ENCODE measurements around the gene EFCAB12. TPM values are rescaled to one million over a fixed set of nuclear protein-coding genes. Genes with fewer than 3 reads are reported as not detected.
"Not testable (repeated sequence)": the region's sequence is repeated elsewhere in the genome, so short reads cannot be mapped to it uniquely, and the experiment has no call there.

The EFCAB12 gene
- total RNA-seq, 1 experiment from 2014 or later = 0.03 TPM

DNA sequence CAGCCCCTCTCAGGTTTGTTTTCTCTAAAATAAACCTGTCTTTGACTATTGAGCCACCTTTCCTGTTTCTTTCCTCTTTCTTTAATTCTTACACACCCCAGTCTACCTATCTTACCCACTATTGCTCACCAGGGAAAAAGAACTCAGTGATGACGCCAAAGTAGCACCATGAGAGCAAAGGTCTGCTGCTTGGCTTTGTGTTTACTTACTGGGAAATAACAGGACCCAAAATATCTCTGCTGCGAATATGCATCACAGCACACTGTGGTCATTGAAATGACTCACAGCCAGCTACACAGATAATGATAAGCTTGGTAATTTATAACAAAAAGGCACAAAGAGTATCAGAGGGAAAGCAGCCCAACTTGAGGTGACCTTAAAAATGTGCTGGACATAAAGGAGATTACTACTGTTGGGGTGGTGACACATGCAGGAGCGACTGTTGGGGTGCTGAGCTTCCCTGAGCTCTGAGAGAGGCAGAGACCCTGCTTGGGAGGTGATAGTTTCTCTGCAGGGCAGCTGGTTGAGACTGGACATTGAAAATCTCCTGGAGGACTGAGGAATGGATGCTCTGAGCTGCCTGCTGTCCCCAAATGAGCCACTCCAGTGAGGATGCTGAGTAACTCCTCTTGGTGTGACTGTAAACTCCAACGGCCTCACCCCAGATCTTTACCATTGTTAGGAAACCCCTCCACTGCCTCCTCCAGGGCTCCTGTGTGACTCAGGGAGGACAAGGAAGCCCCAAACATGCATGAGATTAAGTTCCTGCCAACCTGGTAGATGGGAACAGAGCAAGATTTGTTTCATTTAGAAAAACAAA is 14.5 kb downstream of the EFCAB12 start:
- no peaks in the 10 kb centered on the region for H3K36me3 ChIP-seq
- H3K27me3 ChIP-seq = no peaks in the 10 kb centered on the region
- no peak overlapping the region for H3K4me3 ChIP-seq
- H3K9me3 ChIP-seq = no peaks in the 10 kb centered on the region
- DNase-seq = peak; percentile 27

DNA sequence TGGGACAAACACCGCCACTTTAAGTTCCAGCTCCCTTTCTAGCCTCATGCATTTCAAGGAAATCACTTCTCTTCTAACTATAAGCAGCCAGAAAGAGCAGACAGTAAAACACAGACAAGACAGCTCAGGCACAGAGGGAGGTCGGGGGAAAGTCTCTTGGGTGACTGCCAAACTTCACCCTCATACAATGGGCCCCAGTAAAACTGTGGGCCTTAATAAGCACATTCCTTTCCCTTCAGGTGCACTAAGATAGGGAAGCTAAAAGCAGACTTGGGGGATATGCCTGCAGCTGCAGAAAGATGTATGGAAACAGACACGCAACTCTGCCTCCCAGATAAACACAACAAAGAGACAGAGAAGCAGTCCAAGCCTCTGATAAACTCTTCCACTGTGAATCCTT is 15.2 kb downstream of the EFCAB12 start:
- not testable (repeated sequence) for H3K9me3 ChIP-seq, H3K27me3 ChIP-seq, H3K4me3 ChIP-seq, DNase-seq, H3K36me3 ChIP-seq

DNA sequence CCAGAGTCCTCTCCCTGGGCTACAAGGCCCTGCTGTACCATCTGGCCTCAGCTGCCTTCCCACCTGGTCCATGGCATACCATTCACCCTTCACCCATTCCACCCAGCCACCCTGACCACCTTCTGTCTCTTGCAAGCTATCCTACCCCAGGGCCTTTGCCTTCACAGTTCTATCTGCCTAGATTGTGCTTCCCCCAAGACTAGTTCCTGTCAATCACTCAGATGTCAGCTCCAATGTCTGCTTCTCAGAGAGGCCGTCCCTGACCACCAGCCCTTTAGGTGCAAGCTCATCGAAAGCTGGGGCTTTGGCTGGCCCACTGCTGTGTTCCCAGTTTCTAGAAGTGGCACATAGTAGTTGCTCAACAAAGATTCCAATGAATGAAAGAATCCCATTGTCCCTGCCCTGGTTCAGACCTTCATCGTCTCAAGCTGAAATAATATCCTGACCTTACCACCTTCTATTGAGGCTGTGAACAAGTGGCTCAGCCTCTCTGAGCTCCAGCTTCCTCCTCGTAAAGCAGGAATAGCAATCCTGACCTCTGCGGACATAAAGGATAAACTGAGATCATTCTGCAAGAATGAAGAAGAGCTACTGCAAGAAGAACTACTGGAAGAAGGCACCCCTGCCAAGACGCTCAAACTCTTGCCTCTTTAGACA is 15.8 kb downstream of the EFCAB12 start:
- H3K4me3 ChIP-seq = no peak overlapping the region
- H3K9me3 ChIP-seq = no peaks in the 10 kb centered on the region
- no peaks in the 10 kb centered on the region for H3K36me3 ChIP-seq
- H3K27me3 ChIP-seq = no peaks in the 10 kb centered on the region
- DNase-seq = no peak

DNA sequence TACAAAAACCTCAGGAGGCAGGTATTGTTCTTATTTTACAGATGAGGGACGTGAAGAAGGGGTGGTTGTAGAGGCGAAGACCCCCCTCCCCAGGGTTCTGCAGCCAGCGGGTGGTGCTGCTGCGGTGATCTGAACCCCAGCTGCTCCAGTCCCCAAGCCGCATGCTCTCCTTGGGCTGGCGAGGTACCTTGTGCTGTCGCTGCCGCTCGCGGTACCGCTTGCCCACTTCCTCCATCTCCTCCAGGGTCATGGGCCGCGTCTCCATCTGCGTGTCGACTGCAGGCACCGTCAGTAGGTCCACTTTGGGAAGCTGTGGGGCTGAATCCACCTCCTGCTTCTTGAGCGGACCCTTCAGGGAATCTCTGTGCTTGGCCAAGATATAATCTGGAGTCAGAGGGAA is 17.5 kb downstream of the EFCAB12 start:
- DNase-seq = no peak
- no peaks in the 10 kb centered on the region for H3K9me3 ChIP-seq
- no peaks in the 10 kb centered on the region for H3K36me3 ChIP-seq
- H3K4me3 ChIP-seq = no peak overlapping the region
- H3K27me3 ChIP-seq = no peaks in the 10 kb centered on the region

DNA sequence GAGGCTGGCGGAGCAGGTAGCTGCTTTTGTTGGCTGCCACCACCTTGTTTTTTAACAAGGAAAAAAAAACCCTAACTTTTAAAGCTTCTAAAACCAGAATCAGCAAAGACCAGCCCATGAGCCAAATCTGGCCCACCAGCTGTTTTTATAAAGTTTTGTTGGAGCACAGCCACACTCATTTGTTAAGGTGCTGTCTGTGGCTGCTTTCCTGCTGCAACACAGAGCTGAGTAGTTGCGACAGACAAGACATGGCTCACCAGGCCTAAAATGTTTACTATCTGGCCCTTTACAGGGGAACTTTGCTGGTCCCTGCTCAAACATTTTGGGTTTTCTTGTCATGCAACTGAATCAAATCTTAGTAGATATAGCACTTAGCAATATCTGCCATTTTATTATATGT is 18.9 kb downstream of the EFCAB12 start:
- Histone ChIP-seq H3K9me3 (no peaks in the 10 kb centered on the region), H3K36me3 (no peaks in the 10 kb centered on the region), H3K27me3 (no peaks in the 10 kb centered on the region), H3K4me3 (no peak overlapping the region)
- no peak for DNase-seq

DNA sequence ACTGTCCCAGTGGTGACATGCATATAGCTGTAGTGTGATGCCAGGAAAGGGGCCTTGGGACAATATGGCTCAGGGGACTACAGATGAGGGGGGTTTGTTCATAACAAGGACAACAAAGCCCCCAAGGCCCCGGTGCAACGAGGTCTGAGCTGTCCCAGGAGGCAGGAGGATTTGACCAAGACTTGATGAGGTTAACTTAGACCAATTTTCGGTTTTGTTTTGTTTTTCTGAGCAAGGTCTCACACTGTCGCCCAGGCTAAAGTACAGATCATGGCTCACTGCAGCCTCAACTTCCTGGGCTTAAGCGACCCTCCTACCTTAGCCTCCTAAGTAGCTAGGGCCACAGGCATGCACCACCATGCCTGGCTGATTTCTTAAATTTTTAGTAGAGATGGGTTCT is 23.8 kb downstream of the EFCAB12 start:
- H3K36me3 ChIP-seq = no peaks in the 10 kb centered on the region
- no peak overlapping the region for H3K4me3 ChIP-seq
- DNase-seq = no peak
- no peaks in the 10 kb centered on the region for H3K27me3 ChIP-seq
- H3K9me3 ChIP-seq = no peaks in the 10 kb centered on the region

DNA sequence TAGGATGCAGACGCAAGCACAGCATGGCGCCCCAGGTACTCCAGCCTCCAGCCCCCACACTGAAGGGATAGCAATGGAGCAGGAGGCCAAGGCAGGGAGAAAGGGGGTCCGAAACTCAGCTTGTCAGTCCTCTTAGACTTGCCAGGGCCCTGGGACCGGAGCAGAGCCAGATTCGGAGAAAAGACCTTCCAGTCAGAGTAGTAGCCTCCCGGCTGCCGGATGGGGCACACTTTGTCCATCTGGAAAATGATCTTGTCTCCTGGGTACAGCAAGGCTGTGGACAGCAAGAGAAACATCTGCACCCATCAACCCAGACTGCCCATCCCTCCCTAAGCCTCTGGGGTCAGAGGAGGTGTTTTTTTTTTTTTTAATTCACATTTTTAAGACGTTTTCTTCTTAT is 24.3 kb downstream of the EFCAB12 start:
- Histone ChIP-seq H3K36me3 (no peaks in the 10 kb centered on the region), H3K27me3 (no peaks in the 10 kb centered on the region), H3K9me3 (no peaks in the 10 kb centered on the region), H3K4me3 (no peak overlapping the region)
- DNase-seq = no peak

DNA sequence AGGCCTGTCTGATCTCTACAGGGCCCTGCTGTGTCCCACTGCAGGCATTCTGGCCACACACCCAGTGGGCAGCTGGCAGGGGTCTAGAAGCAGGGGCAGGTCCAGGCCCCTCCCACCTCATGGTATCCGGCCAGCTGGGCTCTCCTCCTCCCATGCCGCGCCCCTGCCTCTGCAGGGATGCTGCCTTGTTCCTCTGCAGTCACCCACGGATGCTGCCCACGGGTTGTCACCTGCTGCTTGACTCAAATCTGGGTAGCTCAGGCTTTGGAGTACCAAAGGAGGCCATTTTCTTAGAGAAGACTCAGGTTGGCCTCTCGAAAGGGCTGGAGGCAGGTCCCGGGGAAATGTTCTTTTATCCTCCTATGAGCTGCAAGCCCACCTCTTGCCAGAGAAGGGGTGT is 25.0 kb downstream of the EFCAB12 start:
- DNase-seq = no peak
- no peaks in the 10 kb centered on the region for H3K9me3 ChIP-seq
- no peak overlapping the region for H3K4me3 ChIP-seq
- H3K36me3 ChIP-seq = no peaks in the 10 kb centered on the region
- H3K27me3 ChIP-seq = no peaks in the 10 kb centered on the region

DNA sequence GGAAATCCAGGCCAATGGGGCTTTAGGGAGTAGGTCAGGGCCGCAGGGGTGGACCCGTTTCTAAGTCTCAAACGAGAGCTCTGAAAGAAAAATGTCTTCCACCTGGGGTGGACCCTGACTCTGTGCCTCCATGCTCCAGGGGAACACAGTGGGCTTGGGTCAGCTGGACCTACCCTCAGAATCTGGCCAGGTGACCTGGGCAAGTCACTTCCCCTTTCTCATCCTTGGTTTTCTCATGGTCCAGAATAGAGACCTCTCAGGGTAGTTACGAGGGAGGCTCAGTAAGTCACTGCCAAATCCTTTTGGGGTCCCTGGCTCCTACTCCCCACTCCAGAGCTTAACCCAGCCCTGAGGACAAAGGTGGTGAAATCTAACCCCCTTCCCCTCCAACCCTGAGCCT is 25.8 kb downstream of the EFCAB12 start:
- no peak overlapping the region for H3K4me3 ChIP-seq
- H3K27me3 ChIP-seq = no peaks in the 10 kb centered on the region
- H3K9me3 ChIP-seq = no peaks in the 10 kb centered on the region
- DNase-seq = no peak
- H3K36me3 ChIP-seq = peaks cover under 1% of the 10 kb centered on the region; the same call in 1 of the 2 replicates

DNA sequence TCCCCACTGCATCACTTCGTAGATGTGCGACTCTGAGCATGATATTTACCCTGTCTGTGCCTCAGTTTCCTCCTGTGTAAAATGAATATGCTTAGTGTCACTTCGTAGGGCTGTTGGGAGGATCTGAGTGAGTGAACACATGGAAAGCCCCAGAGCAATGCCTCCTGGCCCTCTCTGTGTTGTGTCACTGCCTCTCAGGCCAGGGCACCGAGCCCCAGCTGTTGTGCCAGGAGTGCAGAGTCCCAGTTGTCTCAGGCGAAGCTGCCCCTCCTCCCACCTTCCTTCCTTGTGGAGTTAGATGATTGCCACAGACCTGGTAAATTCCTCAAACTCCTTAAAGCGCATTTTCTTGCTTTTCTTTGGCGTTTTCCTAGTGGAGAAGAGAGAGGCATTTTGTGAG is 26.2 kb downstream of the EFCAB12 start:
- no peaks in the 10 kb centered on the region for H3K27me3 ChIP-seq
- H3K36me3 ChIP-seq = peaks cover 5% of the 10 kb centered on the region; the same call in 1 of the 2 replicates
- DNase-seq = no peak
- H3K9me3 ChIP-seq = no peaks in the 10 kb centered on the region
- no peak overlapping the region for H3K4me3 ChIP-seq

DNA sequence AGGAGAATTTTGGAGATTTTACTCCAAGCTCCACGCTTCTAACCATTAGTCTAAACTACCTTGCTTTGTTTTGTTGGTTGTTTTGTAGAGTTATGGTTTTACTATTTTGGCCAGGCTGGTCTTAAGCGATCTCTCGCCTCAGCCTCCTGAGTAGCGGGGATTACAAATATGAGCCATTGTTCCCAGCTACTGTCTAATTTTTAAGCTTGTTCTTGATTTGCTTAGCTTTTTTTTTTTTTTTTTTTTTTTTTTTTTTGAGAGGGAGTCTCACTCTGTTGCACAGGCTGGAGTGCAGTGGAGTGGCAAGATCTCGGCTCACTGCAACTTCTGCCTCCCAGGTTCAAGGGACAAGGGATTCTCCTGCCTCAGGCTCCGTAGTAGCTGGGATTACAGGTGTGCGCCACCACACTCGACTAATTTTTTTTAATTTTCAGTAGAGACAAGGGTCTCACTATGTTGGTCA is 28.5 kb downstream of the EFCAB12 start:
- Histone ChIP-seq H3K4me3 (peak overlapping the region; percentile 87), H3K27me3 (no peaks in the 10 kb centered on the region), H3K9me3 (no peaks in the 10 kb centered on the region), H3K36me3 (peaks cover 26% of the 10 kb centered on the region)
- no peak for DNase-seq

DNA sequence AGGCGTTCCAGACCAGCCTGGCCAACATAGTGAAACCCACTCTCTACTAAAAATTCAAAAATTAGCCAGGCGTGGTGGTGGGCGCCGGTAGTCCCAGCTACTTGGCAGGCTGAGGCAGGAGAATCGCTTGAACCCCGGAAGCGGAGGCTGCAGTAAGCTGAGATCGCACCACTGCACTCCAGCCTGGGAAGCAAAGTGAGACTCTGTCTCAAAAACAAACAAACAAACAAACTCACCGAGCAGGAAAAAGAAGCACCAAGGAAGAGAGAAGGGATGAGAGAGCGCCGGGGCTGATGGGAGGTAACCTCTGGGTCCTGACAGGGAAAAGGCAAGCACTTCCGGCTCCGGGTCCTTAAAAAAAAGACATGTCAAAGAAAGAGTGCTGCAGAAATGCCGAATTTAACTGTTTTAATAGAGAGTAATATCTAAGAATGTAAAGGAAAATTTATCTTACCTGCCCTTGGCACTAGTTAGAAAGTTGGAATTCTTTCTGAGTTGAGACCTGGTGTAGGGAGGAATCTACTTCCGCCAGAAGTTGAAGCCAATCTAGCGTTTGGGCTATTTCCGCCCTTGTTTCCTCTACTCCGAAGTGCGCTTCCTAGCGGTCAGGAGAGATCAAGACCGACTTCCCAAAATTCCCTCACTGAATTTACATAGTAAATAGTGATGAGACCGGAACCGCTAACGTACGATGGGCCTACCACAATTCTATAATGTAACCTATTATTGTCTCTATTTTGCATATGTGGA is 29.1 kb downstream of the EFCAB12 start:
- Histone ChIP-seq H3K36me3 (peaks cover 26% of the 10 kb centered on the region), H3K27me3 (no peaks in the 10 kb centered on the region), H3K4me3 (peak overlapping the region; percentile 87), H3K9me3 (no peaks in the 10 kb centered on the region)
- DNase-seq = peak; percentile 87

DNA sequence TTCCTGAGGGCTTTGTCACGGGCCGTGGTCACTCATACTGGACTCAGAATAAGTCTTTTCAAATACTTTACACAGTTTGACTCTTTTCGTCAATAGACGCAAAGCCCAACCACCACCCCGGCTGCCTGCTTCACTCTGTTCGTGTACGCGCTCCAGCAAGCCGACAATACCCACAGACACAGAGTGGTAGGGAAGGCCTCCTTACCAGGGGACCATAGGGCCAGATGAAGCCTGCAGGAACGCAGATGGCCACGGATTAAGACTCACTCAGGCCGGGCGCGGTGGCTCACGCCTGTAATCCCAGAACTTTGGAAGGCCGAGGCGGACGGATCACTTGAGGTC is 29.7 kb downstream of the EFCAB12 start:
- Histone ChIP-seq H3K9me3 (no peaks in the 10 kb centered on the region), H3K27me3 (no peaks in the 10 kb centered on the region), H3K36me3 (peaks cover 26% of the 10 kb centered on the region), H3K4me3 (peak overlapping the region; percentile 87)
- peak; percentile 13 for DNase-seq

DNA sequence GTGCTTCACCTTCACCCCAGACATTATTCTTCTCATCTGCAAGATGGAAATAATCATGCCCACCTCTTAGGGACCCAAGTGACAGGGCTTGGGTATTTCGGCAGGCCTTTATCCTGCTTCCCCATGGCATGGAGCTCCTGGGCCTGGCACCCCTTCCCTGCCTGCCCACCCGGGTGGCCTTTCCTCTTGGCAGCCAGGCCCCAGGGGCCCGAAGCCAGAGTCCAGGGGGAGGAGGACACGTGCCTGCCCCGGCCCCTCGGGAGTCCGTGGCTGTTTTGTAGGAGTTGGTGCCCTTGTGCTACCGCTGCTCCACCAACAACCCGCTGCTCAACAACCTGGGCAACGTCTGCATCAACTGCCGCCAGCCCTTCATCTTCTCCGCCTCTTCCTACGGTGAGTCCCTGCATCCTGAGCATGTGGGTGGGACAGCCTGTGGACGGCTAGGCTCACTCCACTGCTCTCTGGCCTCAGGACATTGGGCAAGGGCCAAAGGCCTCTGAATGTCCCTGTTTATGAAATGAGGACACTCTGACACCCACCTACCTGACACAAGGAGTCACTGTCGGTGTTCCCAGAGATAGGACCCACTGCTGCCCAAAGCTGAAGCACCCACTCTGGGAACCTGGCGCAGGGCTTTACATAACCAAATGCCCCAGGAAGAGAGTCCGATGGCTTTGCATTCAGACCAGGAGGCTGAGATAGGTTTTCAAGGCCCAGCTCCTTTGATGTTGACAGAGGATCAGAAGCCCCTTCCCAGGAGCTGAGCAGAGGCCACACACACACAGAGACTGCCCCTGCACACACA is 34.5 kb downstream of the EFCAB12 start:
- H3K27me3 ChIP-seq, H3K9me3 ChIP-seq, H3K4me3 ChIP-seq, DNase-seq: not testable (repeated sequence)
- H3K36me3 ChIP-seq = peaks cover 54% of the 10 kb centered on the region

DNA sequence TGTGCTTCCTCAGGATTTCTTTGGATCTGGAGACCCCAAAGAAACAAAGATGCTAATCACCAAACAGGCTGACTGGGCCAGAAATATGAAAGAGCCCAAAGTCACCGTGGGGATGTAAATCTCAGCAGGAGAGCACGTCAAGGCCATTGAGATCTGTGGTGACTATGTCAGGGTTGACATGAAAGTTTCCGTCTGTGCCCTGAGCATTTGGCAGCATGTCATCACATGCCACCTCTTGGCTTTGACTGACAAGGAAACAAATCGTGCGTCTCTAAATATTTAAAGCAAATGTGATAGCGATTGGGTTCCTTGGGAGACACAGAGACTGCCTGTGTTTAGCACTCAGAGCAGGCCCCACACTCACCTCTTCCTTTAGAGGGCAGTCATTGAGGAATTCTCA is 35.2 kb downstream of the EFCAB12 start:
- no peaks in the 10 kb centered on the region for H3K9me3 ChIP-seq
- peaks cover 59% of the 10 kb centered on the region for H3K36me3 ChIP-seq
- DNase-seq = no peak
- H3K4me3 ChIP-seq = no peak overlapping the region
- H3K27me3 ChIP-seq = no peaks in the 10 kb centered on the region

DNA sequence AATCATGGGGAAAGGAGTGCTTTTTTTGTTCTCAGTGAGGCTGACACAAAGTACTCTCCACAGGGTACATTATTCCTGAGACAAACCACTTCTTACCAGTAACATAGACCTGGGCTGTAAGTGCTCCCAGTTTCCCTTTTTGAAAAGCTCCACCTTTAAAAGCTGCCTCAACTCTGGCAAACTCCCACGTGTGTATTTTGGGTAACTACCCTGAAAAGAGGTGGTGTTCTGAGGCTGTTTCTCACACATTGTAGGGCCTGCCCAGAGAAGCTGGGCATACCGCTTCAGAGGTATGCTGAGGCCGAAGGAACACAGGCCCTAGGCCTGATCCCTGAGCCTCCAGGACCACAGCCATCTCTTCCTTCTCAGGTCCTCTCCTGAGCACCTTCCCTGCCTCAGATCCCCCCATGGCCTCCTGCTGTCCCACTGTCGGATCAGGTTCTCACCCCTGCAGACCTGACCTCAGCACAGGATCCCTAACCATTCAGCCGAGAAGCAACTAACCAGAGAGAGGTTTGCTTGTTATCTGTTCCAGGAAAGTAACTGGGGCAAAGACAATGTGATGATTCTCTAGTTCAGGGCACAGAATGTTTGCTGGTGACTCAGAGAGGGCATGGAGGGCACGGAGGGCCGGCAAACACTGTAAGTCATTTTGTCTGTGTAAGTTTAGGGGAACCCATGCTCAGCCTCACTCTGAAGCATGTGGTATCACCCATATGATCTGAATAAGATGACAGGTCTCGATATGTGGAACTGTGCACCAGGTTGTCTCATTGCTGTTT is 36.1 kb downstream of the EFCAB12 start:
- H3K36me3 ChIP-seq = peaks cover 64% of the 10 kb centered on the region
- H3K9me3 ChIP-seq, DNase-seq, H3K27me3 ChIP-seq, H3K4me3 ChIP-seq: not testable (repeated sequence)
